GM19328 (cell line): ENCODE data around the gene GEMIN8.

Source experiments
- ATAC-seq: cut with Tn5 transposase; IDR thresholded peaks from one replicate; pipeline ENCODE4 v1.9.1; 2021; ENCODE audit warnings: mild to moderate bottlenecking, moderate library complexity; ENCODE audit not compliant: unreplicated experiment

Gene GEMIN8

DNA sequence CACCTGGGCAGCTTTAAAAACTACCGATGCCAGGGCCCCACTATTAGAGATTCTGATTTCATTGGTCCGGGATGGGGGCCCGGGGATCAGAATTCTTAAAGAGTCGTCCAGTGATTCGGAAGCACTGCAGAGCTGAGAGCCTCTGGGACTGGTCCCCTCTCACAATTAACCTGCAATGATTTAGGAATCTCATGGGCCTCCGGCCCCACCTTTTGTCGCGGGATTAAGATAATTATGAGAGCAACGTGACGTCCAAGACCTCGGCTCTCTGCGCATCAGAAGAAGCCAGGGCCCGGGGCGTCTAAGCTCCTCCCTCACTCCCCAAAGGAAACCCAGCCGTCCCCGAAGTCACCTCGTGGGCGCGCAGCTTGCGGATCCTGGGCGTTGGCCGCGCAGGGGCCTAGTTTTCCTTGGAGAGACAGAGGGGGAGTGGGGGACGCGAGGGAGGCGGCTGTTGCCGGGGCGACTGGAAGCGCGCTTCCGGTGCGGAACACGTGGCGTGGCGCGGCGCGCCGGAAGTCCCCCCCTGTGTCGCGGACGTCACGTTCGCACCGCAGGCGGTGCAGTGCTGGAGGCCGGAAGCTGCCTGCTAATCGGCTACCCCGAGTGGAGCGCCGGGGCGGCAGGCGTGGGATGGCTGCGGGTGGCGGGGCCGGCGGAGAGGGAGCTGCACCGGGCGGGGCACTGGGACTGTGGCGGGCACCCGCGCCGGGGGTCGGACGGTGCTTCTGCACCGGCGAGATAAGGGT, at the start of gene GEMIN8:
Gene GEMIN8 (minus strand): TSS at position 468 of the 749 bp plus-strand sequence. CDS start 8,414 bp downstream, outside the sequence.
- ATAC-seq = peak; percentile 84

- no peak for ATAC-seq
Measured at GRCh38 chrX:14076639-14077038, 46.9 kb upstream of the GEMIN8 start.

GRCh38 chrX:14073556-14073955, 43.9 kb upstream of the GEMIN8 start:
- no peak for ATAC-seq

- ATAC-seq = no peak
Measured at GRCh38 chrX:14073071-14073470, 43.4 kb upstream of the GEMIN8 start.

DNA sequence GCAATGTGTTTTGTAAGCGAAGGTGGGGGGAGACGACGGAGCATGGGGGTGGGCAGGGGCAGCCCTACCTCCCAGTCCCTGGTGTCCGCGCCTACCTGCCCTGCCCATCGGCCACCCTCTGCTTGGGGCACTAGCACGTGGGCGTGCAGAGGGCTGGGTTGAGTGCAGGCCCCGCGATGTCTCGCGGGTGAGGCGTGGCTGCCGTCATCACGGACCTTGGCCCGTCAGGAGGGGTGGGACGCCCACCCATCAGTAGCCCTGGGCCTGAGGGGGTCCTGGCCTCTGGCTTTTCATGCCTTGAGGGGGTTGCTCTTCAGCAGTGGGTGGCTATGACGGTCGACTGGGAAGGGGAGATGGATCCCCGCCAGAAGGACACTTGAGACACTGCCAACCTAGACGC, 36.1 kb upstream of the GEMIN8 start:
- ATAC-seq = no peak

DNA sequence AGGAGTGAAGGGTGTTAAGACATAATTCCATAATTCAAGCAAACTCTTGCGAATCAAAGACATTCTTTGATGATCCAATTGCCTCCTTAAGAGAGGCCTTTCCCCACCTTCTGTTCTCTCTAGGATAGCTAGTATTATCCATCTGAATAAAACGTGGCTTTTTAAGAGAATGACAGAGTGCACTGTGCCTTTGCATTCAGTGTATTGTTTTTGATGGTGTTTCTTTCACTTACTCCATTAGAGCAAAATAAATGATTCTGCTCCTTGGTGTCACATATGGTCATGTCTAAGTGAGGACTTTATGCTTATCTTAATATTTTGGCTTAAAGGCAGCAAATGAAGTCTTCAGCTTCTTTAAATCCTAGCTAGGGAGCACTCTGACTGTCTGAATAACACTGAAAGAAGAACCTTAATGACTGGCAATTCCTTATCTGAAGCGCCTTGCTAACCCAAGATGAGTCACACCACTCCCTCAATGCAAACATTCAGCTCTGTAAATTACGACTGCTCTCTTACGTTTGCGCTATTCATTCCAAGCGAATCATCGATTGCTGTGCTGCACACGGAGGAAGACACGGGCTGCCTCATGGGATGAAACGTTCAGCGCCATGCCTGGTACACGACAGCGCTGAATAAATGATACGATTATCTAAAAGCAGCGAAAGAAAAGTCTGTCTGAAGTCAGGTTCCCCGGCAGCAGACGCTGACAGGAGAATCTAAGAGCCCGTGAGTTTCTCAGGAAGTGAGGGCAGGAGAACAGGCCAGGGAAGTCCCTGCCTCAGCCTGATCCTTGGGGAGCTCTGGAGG, 35.1 kb upstream of the GEMIN8 start:
- no peak for ATAC-seq

- ATAC-seq = no peak
Measured at GRCh38 chrX:14062524-14062923, 32.8 kb upstream of the GEMIN8 start.

DNA sequence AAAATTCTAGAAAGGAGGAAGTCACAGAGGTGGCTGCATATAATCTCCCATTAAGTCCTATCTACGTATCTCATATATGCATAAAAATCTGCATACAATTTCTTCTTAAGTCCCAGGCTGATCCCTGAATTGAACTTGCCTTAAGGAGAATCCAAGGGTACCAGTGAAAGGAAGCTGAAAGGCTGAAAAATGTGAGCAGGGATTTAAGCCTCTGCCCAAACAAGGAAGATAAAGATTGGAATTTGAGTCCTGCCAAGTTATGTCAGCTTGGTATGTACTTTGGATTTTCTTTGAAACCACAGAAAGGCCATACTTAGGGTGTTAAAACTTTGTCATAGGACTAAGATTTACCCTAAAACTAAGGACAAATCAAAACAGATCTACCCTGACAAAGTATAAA, 26.5 kb upstream of the GEMIN8 start:
- no peak for ATAC-seq

DNA sequence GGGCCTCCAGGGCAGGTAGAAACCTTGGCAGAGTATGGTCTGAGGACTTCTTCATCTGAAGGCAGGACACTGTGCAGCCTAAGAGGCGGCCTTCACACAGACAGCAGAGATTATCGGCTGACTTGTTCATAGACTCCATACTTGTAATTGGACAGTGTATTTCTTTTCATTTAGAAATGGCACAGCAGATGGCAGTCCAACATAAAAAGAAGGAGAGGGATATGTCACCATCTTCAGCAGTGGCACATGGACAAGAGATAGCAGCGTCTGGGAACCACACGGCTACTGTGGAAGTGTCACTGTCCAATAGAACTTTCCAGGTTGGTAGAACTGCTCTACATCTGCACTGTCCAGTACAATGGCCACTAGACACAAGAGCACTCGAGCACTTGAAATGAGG, 21.7 kb upstream of the GEMIN8 start:
- ATAC-seq = no peak

- no peak for ATAC-seq
Measured at GRCh38 chrX:14050709-14051108, 21.0 kb upstream of the GEMIN8 start.

GRCh38 chrX:14043209-14043608, 13.5 kb upstream of the GEMIN8 start:
- no peak for ATAC-seq

DNA sequence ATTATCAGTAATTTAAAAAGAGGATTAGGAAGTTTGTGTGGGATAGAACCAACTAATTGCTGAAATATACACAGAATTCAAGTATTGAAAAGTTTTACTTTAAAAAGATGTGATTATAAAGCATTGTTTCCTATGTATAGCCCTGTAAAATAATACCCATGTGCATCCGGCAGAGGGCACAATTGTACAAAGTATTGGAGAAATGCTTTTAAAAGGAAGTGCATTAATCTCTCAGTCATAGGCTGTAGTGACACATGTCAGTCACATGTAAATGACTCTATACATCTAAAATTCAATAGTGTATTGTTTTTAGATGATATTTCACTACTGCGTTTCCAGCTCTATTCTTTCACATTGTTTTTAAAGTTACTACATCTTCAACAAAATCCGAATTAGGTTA, 9.7 kb upstream of the GEMIN8 start:
- ATAC-seq = peak; percentile 82

GRCh38 chrX:14038375-14039085, 8.8 kb upstream of the GEMIN8 start:
- ATAC-seq = no peak

GRCh38 chrX:14032406-14032805, 2.7 kb upstream of the GEMIN8 start:
- ATAC-seq = no peak

DNA sequence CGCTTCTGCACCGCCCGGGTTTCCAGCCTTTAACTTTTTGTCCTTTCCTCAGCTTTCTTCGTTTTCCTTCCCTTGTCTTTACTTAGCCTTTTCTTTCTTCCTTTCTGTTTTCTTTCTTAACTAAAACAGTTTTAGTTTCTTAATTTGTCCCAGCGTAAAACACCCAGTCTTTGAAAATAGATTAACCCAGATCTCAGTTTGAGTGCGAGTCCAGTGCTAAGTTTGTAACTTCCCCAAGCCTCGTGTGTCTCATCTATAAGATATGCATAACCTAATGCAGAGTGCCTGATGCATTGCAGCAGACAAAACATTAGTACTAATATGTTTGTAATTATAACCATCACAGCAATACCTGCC, 460 bp upstream of the GEMIN8 start:
- no peak for ATAC-seq

DNA sequence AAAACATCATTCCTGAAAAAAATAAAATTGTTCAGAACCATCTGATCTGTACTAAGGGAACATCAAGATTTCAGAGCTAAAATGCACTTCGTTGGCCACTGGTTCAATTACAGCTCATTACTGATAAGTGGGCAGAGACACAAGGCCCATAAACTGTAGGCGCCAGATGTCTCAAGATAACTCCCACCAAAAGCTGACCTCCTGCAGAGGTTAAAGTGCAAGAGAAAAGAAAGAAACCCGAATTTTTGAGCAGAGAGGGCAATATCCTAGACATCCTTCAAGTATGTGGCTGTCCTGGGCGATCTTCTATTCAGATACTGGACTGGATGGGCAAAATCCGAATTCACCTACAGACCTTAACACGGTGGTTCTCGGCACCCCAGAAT, 660 bp downstream of the GEMIN8 start:
- no peak for ATAC-seq

- ATAC-seq = no peak
Measured at GRCh38 chrX:14028473-14028872, 1.2 kb downstream of the GEMIN8 start.

- no peak for ATAC-seq
Measured at GRCh38 chrX:14027511-14028019, 2.1 kb downstream of the GEMIN8 start.

DNA sequence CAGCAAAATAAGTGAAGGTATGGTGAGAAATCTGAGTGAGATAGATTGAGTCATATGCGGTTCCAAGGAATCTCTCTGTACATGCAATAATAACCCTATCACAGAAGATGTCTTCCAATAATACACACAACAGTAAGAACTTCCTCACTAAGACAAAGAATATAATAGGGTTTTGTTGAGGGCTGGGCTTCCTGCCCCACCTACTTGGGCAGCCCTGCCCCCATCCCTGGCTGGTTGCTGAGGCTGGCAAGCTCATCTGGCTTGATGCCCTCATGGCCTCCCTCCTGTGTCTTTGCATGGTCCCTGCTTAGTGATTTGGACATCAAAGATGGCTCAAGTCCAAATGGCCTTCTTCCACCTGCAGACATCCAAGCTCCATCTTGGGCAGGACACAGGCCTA, 2.7 kb downstream of the GEMIN8 start:
- no peak for ATAC-seq

- no peak for ATAC-seq
Measured at GRCh38 chrX:14026121-14026520, 3.6 kb downstream of the GEMIN8 start.

DNA sequence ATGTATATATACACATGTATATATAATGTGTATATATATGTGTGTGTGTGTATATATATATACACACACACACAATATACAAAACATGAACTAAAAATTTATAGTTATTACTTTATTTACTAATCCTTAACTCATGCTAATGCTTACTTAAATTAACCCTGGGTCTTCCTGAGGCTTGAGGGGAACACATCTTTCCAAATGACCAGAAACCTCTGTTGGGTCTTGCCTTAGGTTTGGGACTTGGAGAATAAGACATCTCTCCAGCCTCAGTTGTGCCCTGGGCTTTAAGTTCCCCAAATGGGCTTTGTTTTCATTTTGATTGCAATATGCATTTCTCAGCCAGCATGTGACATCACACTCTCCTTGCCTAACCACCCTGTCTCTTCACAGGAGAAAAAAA, 7.7 kb downstream of the GEMIN8 start:
- ATAC-seq = no peak

GRCh38 chrX:14017399-14017798, 12.3 kb downstream of the GEMIN8 start:
- no peak for ATAC-seq
